IMR-90 (cell line): ENCODE results near the gene ALX4. TPM values are rescaled to one million over a fixed set of nuclear protein-coding genes. Genes with fewer than 3 reads are reported as not detected.

Experiments
- ATAC-seq: fragments of 200-7000 bp; cut with Tn5 transposase; 2 replicates; pipeline ENCODE4 v1.9.1; 2020; ENCODE audit warnings: low read depth, mild to moderate bottlenecking, moderate library complexity
- BruUV-seq: library from RNA; stranded (reverse); fragments of 400-500 nt; replicated peaks from 2 replicates; lab custom pipeline; 2021; lab: Mats Ljungman, UMichigan
- CTCF ChIA-PET: fragments of 300-600 bp; formaldehyde crosslinking; extraction: SDS; loops from one replicate; lab custom pipeline; 2021; ENCODE audit warnings: antibody characterized with exemption; lab: Yijun Ruan, JAX
- POLR2A ChIA-PET: fragments of 300-600 bp; sonication (Branson Sonifier 250); formaldehyde crosslinking; loops from one replicate; lab custom pipeline; 2022; ENCODE audit warnings: antibody characterized with exemption; ENCODE audit not compliant: unreplicated experiment; lab: Charles Lee
- DNase-seq: peaks from one replicate; pipeline ENCODE4 v3.0.0; 2013
- H2AFZ ChIP-seq: replicated peaks from 2 replicates; pipeline ENCODE3; 2013; ENCODE audit warnings: low read length, mild to moderate bottlenecking; ENCODE audit not compliant: poor library complexity
- H2AK5ac ChIP-seq: 2 replicates; pipeline ENCODE4 v1.6.1; 2013; ENCODE audit warnings: low read depth, low read length, inconsistent platforms
- H2AK9ac ChIP-seq: replicated peaks from 2 replicates; pipeline ENCODE3; 2013; ENCODE audit warnings: mild to moderate bottlenecking, low read depth, low read length, moderate library complexity; ENCODE audit not compliant: poor library complexity
- H2BK120ac ChIP-seq: 2 replicates; pipeline ENCODE4 v1.6.1; 2013; ENCODE audit warnings: low read depth, low read length, inconsistent platforms
- H2BK15ac ChIP-seq: 3 replicates; pipeline ENCODE4 v1.6.1; 2013; ENCODE audit warnings: low read depth, low read length, inconsistent platforms
- H2BK20ac ChIP-seq: 2 replicates; pipeline ENCODE4 v1.6.1; 2013; ENCODE audit warnings: low read depth, mild to moderate bottlenecking, inconsistent platforms, low read length, moderate library complexity
- H2BK5ac ChIP-seq: 2 replicates; pipeline ENCODE4 v1.6.1; 2013; ENCODE audit warnings: mild to moderate bottlenecking, low read depth, low read length, inconsistent platforms; ENCODE audit not compliant: poor library complexity, severe bottlenecking
- H3K14ac ChIP-seq: replicated peaks from 2 replicates; pipeline ENCODE4 v1.6.1; 2013; ENCODE audit warnings: low read depth, low read length, inconsistent platforms
- H3K18ac ChIP-seq: 2 replicates; pipeline ENCODE4 v1.6.1; 2013; ENCODE audit warnings: low read depth, low read length, control low read depth
- H3K23ac ChIP-seq: 2 replicates; pipeline ENCODE4 v1.6.1; 2013; ENCODE audit warnings: low read depth, low read length, inconsistent platforms
- H3K27ac ChIP-seq: 2 replicates; pipeline ENCODE4 v1.5.1; 2013; ENCODE audit warnings: mild to moderate bottlenecking, control low read depth, low read length; ENCODE audit not compliant: insufficient read depth
- H3K27me3 ChIP-seq: 2 replicates; pipeline ENCODE4 v1.6.1; 2013; ENCODE audit warnings: low read length; ENCODE audit not compliant: control insufficient read depth, insufficient read depth
- H3K36me3 ChIP-seq: 2 replicates; pipeline ENCODE4 v1.6.1; 2013; ENCODE audit warnings: low read length, mixed read lengths; ENCODE audit not compliant: control insufficient read depth, insufficient read depth
- H3K4ac ChIP-seq: 2 replicates; pipeline ENCODE4 v1.6.1; 2013; ENCODE audit warnings: low read depth, low read length, inconsistent platforms
- H3K4me1 ChIP-seq: 2 replicates; pipeline ENCODE4 v1.6.1; 2013; ENCODE audit warnings: low read length, mixed read lengths; ENCODE audit not compliant: control insufficient read depth, insufficient read depth
- H3K4me2 ChIP-seq: 2 replicates; pipeline ENCODE4 v1.6.1; 2013; ENCODE audit warnings: low read depth, mild to moderate bottlenecking, control low read depth, low read length, moderate library complexity
- H3K4me3 ChIP-seq: 2 replicates; pipeline ENCODE4 v1.5.1; 2013; ENCODE audit warnings: low read depth, mild to moderate bottlenecking, control low read depth, low read length, moderate library complexity; ENCODE audit not compliant: insufficient read depth
- H3K56ac ChIP-seq: 2 replicates; pipeline ENCODE4 v1.6.1; 2013; ENCODE audit warnings: low read length, inconsistent platforms; ENCODE audit not compliant: insufficient read depth; ENCODE audit errors: extremely low read depth
- H3K79me1 ChIP-seq, 2 experiments: 2 replicates each; pipeline ENCODE4 v1.6.1; 2013; ENCODE audit warnings: low read length in 2 of 2, inconsistent platforms in 1 of 2, low read depth in 1 of 2
- H3K9ac ChIP-seq: 2 replicates; pipeline ENCODE4 v1.6.1; 2013; ENCODE audit warnings: low read depth, low read length, control low read depth
- H3K9me1 ChIP-seq: 2 replicates; pipeline ENCODE4 v1.6.1; 2013; ENCODE audit warnings: low read length, inconsistent platforms; ENCODE audit not compliant: insufficient read depth
- H3K9me3 ChIP-seq: 2 replicates; pipeline ENCODE4 v1.6.1; 2013; ENCODE audit warnings: low read length; ENCODE audit not compliant: control insufficient read depth, insufficient read depth
- H4K20me1 ChIP-seq: 2 replicates; pipeline ENCODE4 v1.6.1; 2013; ENCODE audit warnings: low read length, inconsistent platforms; ENCODE audit not compliant: insufficient read depth
- H4K5ac ChIP-seq: 2 replicates; pipeline ENCODE4 v1.6.1; 2013; ENCODE audit warnings: mild to moderate bottlenecking, low read depth, low read length, control low read depth
- H4K8ac ChIP-seq, 2 experiments: 2 replicates each; pipeline ENCODE4 v1.6.1; 2013; ENCODE audit warnings: low read depth in 2 of 2, low read length in 2 of 2, control low read depth in 1 of 2, inconsistent platforms in 1 of 2
- H4K91ac ChIP-seq: 2 replicates; pipeline ENCODE4 v1.6.1; 2013; ENCODE audit warnings: low read depth, low read length, inconsistent platforms; ENCODE audit not compliant: insufficient read depth
- CEBPB ChIP-seq: IDR thresholded peaks from 2 replicates; pipeline ENCODE4 v1.6.1; 2012; ENCODE audit warnings: low read depth, low read length, improper control_type of control experiment
- CHD1 ChIP-seq: IDR thresholded peaks from 2 replicates; pipeline ENCODE4 v1.6.1; 2012; ENCODE audit warnings: low read depth, low read length, improper control_type of control experiment
- FOS ChIP-seq: fragments of 150-350 bp; IDR thresholded peaks from 2 replicates; pipeline ENCODE4 v1.6.1; 2016; ENCODE audit warnings: low read depth, low read length
- MAFK ChIP-seq: IDR thresholded peaks from 2 replicates; pipeline ENCODE4 v1.6.1; 2012; ENCODE audit warnings: low read depth, low read length, improper control_type of control experiment
- MAZ ChIP-seq: IDR thresholded peaks from 2 replicates; pipeline ENCODE4 v1.6.1; 2012; ENCODE audit warnings: low read depth, mild to moderate bottlenecking, low read length, improper control_type of control experiment, moderate library complexity, borderline replicate concordance
- MXI1 ChIP-seq: IDR thresholded peaks from 2 replicates; pipeline ENCODE4 v1.6.1; 2012; ENCODE audit warnings: low read depth, mild to moderate bottlenecking, low read length, moderate library complexity, borderline replicate concordance
- POLR2A ChIP-seq: IDR thresholded peaks from 2 replicates; pipeline ENCODE4 v1.6.1; 2012; ENCODE audit warnings: mild to moderate bottlenecking, low read depth, low read length
- RAD21 ChIP-seq: IDR thresholded peaks from 2 replicates; pipeline ENCODE4 v1.6.1; 2012; ENCODE audit warnings: low read length, improper control_type of control experiment
- RCOR1 ChIP-seq: IDR thresholded peaks from 2 replicates; pipeline ENCODE4 v1.6.1; 2012; ENCODE audit warnings: mild to moderate bottlenecking, low read length, improper control_type of control experiment; ENCODE audit not compliant: insufficient replicate concordance
- RFX5 ChIP-seq: IDR thresholded peaks from 2 replicates; pipeline ENCODE4 v1.8.0; 2012; ENCODE audit warnings: low read depth, mild to moderate bottlenecking, low read length, moderate library complexity
- SMC3 ChIP-seq: fragments of 150-350 bp; IDR thresholded peaks from 2 replicates; pipeline ENCODE4 v1.6.1; 2016; ENCODE audit warnings: low read depth, mild to moderate bottlenecking, antibody characterized with exemption, low read length, moderate library complexity
- WGBS, 2 experiments: methylation state at CpG; one replicate each; pipeline versions ENCODE4 v1.1.5 to v1.1.7; 2013; ENCODE audit warnings: missing lambda C conversion rate in 2 of 2; ENCODE audit not compliant: insufficient read length in 1 of 2; ENCODE audit errors: extremely low coverage in 2 of 2; 5-methylcytosine and 5-hydroxymethylcytosine counted together
- dilution Hi-C: fragments of 300-500 bp; cut with HindIII; formaldehyde crosslinking; loops from one replicate; pipeline ENCODE4 v1.14.3; 2018; ENCODE audit warnings: low sequenced_read_pairs; ENCODE audit not compliant: unreplicated experiment
- in situ Hi-C: fragments of 300-500 bp; cut with MboI; formaldehyde crosslinking; loops from 3 replicates; pipeline ENCODE4 v1.14.3; 2019; ENCODE audit warnings: low sequenced_read_pairs, inconsistent platforms, mixed read lengths
- intact Hi-C: fragments of 100-400 bp; cut with micrococcal nuclease; formaldehyde crosslinking; loops from 2 replicates; pipeline ENCODE4 v1.10.0; 2022
- polyA plus RNA-seq, 3 experiments: library from polyadenylated mRNA; depleted of rRNA; stranded (reverse); fragments of >200 nt; gene quantifications; 2 replicates each; pipeline ENCODE4 v1.2.3, GENCODE V29; 2012; ENCODE audit warnings: low replicate concordance in 1 of 3
- total RNA-seq: library from RNA; depleted of rRNA; stranded (reverse); fragments of >200 nt; gene quantifications from 2 replicates; pipeline ENCODE4 v1.2.3, GENCODE V29; 2012
- TF ChIP-seq, protein P1 (sequence below): fragments of 150-350 bp; IDR thresholded peaks from 2 replicates; pipeline ENCODE4 v1.6.1; 2017; ENCODE audit warnings: mild to moderate bottlenecking, antibody characterized with exemption, low read length, low read depth
- TF ChIP-seq, protein P2 (sequence below): fragments of 150-350 bp; IDR thresholded peaks from 2 replicates; pipeline ENCODE4 v1.6.1; 2016; ENCODE audit warnings: low read depth, mild to moderate bottlenecking, low read length, moderate library complexity, borderline replicate concordance
- TF ChIP-seq, protein P3 (sequence below): conservative IDR thresholded peaks from 2 replicates; pipeline ENCODE4 v1.5.1; 2012; ENCODE audit warnings: mild to moderate bottlenecking, low read depth, low read length, improper control_type of control experiment

ALX4 gene
- total and polyA plus RNA-seq, 2 of the 4 experiments (the other 2 are of a cell fraction): not detected

DNA sequence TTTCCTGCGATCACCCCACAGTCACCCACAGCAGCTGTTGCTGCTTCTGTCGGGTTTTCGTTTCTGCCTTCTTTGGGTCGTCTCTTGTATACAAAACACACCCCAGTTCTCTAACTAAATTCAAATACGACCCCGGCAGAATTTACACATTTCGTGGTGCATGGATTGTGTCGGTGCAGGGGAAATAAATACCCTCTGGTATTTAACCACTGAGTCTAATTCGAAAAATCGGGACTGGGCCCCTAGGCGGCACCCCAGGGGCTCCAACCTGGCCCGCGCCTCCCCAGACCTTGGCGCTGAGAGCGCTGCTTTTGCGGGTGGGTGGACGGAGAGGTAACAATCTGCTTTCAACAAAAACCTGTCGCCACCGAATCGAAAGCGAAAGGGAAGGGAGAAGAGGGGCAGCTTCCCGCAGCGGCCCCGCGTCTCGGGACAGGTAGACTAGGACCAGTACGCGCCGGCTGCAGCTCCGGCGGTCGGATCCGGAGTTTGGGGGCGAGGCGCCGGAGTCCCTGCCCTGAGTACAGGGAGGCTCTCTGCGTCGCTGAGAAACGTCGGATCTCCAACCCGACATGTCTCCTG, 4.4 kb downstream of the ALX4 start:
- Histone ChIP-seq H3K56ac (no peak overlapping the region), H2BK120ac (no peak overlapping the region), H3K9ac (no peak overlapping the region), H3K14ac (no peak overlapping the region), H3K4ac (no peak overlapping the region), H3K4me3 (peak overlapping the region; percentile 34), H3K4me1 (peaks cover 2% of the 10 kb centered on the region; the same call in 1 of the 2 replicates), H3K27me3 (peaks cover 98% of the 10 kb centered on the region), H4K20me1 (no peaks in the 10 kb centered on the region), H2AFZ (peak overlapping the region; percentile 61), H2AK5ac (no peak overlapping the region), H3K27ac (no peak overlapping the region), H2BK5ac (no peak overlapping the region), H3K79me1 (no peaks in the 10 kb centered on the region), H4K5ac (no peak overlapping the region), H3K18ac (no peak overlapping the region), H2BK20ac (no peak overlapping the region), H3K23ac (peak overlapping the region; percentile 7; the same call in 1 of the 2 replicates), H3K9me1 (no peaks in the 10 kb centered on the region), H3K9me3 (peaks cover 2% of the 10 kb centered on the region; the same call in 1 of the 2 replicates), H2BK15ac (no peak overlapping the region), H3K36me3 (no peaks in the 10 kb centered on the region), H3K4me2 (peak overlapping the region; percentile 53), H4K91ac (no peak overlapping the region), H2AK9ac (no peak overlapping the region), H4K8ac (no peak overlapping the region)
- ChIA-PET POLR2A (no interaction called here), CTCF (interaction anchor here (0.6 kb wide), 1 partner anchor 133 kb away, joined by 3 read pairs; no protein-coding TSS in a partner anchor)
- dilution Hi-C loops: no loop called here
- in situ Hi-C loops: no loop called here
- no peak for TF ChIP-seq MXI1
- TF ChIP-seq, protein P1, sequence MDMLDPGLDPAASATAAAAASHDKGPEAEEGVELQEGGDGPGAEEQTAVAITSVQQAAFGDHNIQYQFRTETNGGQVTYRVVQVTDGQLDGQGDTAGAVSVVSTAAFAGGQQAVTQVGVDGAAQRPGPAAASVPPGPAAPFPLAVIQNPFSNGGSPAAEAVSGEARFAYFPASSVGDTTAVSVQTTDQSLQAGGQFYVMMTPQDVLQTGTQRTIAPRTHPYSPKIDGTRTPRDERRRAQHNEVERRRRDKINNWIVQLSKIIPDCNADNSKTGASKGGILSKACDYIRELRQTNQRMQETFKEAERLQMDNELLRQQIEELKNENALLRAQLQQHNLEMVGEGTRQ: no peak
- TF ChIP-seq SMC3: no peak
- no peak for TF ChIP-seq CEBPB
- TF ChIP-seq, protein P2, sequence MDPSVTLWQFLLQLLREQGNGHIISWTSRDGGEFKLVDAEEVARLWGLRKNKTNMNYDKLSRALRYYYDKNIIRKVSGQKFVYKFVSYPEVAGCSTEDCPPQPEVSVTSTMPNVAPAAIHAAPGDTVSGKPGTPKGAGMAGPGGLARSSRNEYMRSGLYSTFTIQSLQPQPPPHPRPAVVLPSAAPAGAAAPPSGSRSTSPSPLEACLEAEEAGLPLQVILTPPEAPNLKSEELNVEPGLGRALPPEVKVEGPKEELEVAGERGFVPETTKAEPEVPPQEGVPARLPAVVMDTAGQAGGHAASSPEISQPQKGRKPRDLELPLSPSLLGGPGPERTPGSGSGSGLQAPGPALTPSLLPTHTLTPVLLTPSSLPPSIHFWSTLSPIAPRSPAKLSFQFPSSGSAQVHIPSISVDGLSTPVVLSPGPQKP: no peak
- no peak for TF ChIP-seq MAFK
- no peak for TF ChIP-seq RCOR1
- no peak for TF ChIP-seq POLR2A
- TF ChIP-seq, protein P3, sequence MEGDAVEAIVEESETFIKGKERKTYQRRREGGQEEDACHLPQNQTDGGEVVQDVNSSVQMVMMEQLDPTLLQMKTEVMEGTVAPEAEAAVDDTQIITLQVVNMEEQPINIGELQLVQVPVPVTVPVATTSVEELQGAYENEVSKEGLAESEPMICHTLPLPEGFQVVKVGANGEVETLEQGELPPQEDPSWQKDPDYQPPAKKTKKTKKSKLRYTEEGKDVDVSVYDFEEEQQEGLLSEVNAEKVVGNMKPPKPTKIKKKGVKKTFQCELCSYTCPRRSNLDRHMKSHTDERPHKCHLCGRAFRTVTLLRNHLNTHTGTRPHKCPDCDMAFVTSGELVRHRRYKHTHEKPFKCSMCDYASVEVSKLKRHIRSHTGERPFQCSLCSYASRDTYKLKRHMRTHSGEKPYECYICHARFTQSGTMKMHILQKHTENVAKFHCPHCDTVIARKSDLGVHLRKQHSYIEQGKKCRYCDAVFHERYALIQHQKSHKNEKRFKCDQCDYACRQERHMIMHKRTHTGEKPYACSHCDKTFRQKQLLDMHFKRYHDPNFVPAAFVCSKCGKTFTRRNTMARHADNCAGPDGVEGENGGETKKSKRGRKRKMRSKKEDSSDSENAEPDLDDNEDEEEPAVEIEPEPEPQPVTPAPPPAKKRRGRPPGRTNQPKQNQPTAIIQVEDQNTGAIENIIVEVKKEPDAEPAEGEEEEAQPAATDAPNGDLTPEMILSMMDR: no peak
- TF ChIP-seq RFX5: no peak
- TF ChIP-seq CHD1: no peak
- TF ChIP-seq FOS: no peak
- no peak for TF ChIP-seq RAD21
- no peak for TF ChIP-seq MAZ
- no peak for DNase-seq
- intact Hi-C loops: no loop called here
- ATAC-seq: no peak
- BruUV-seq: no TSS peak
- 4% methylated on average over 15 of the region's 41 CpGs; no CpG with 5 or more reads in 1 of the 2 experiments for WGBS, 2 experiments
